Measurements from ENCODE around the gene RRBP1.

RRBP1 gene

GRCh38 chr20:17573463-17573862 is 108.6 kb downstream of the RRBP1 start:
- DNase-seq (ENCODE audit: low spot score) = no peak

- DNase-seq (ENCODE audit: low spot score) = no peak
These were observed 109.9 kb downstream of the RRBP1 start for GRCh38 chr20:17572034-17572638.

GRCh38 chr20:17571153-17571527 is 110.9 kb downstream of the RRBP1 start:
- no peak for DNase-seq (ENCODE audit: low spot score)

GRCh38 chr20:17570347-17571152 is 111.5 kb downstream of the RRBP1 start:
- peak; percentile 86 for DNase-seq (ENCODE audit: low spot score)

- DNase-seq (ENCODE audit: low spot score) = peak; percentile 93
These were observed 112.3 kb downstream of the RRBP1 start, which contains the start of gene DSTN for GRCh38 chr20:17569616-17570346. Gene DSTN (plus strand): TSS chr20:17570075. CDS start chr20:17570209, 134 bp downstream.

- DNase-seq (ENCODE audit: low spot score) = peak; percentile 73
These were observed 113.0 kb downstream of the RRBP1 start for GRCh38 chr20:17568972-17569521.

GRCh38 chr20:17568045-17568788 is 113.8 kb downstream of the RRBP1 start:
- DNase-seq (ENCODE audit: low spot score) = no peak

GRCh38 chr20:17566345-17566744 is 115.7 kb downstream of the RRBP1 start:
- no peak for DNase-seq (ENCODE audit: low spot score)

GRCh38 chr20:17565169-17565845 is 116.7 kb downstream of the RRBP1 start:
- DNase-seq (ENCODE audit: low spot score) = no peak

Data from SK-N-DZ (cell line).